IPS-15b (cell line): Measurements from ENCODE around the gene ZNF860.

Experiments used
- H3K27me3 ChIP-seq: one replicate; pipeline ENCODE4 v1.6.1; 2013; ENCODE audit warnings: low read length; ENCODE audit not compliant: control insufficient read depth, insufficient read depth
- H3K36me3 ChIP-seq: one replicate; pipeline ENCODE4 v1.6.1; 2013; ENCODE audit warnings: low read length; ENCODE audit not compliant: control insufficient read depth, insufficient read depth
- H3K4me1 ChIP-seq: one replicate; pipeline ENCODE4 v1.6.1; 2013; ENCODE audit warnings: mild to moderate bottlenecking, low read length; ENCODE audit not compliant: control insufficient read depth, insufficient read depth
- H3K4me3 ChIP-seq: one replicate; pipeline ENCODE4 v1.5.1; 2013; ENCODE audit warnings: low read depth, low read length
- H3K9ac ChIP-seq: one replicate; pipeline ENCODE4 v1.6.1; 2013; ENCODE audit warnings: low read depth, mild to moderate bottlenecking, low read length
- H3K9me3 ChIP-seq: one replicate; pipeline ENCODE4 v1.6.1; 2013; ENCODE audit warnings: mild to moderate bottlenecking, low read length; ENCODE audit not compliant: control insufficient read depth, insufficient read depth

The ZNF860 gene

GRCh38 chr3:31966978-31967591, 14.5 kb upstream of the ZNF860 start:
- Histone ChIP-seq H3K9ac (no peak overlapping the region), H3K4me3 (no peak overlapping the region), H3K36me3 (no peaks in the 10 kb centered on the region), H3K4me1 (peaks cover 15% of the 10 kb centered on the region), H3K27me3 (no peaks in the 10 kb centered on the region), H3K9me3 (no peaks in the 10 kb centered on the region)

- no peaks in the 10 kb centered on the region for H3K36me3 ChIP-seq
- H3K27me3 ChIP-seq, result no peaks in the 10 kb centered on the region
- no peaks in the 10 kb centered on the region for H3K9me3 ChIP-seq
- no peak overlapping the region for H3K4me3 ChIP-seq
- H3K4me1 ChIP-seq, result peaks cover 15% of the 10 kb centered on the region
- no peak overlapping the region for H3K9ac ChIP-seq
These were observed 14.0 kb upstream of the ZNF860 start for GRCh38 chr3:31967592-31967991.

GRCh38 chr3:31968369-31968926, 13.1 kb upstream of the ZNF860 start:
- H3K4me1 ChIP-seq, result peaks cover 15% of the 10 kb centered on the region
- no peak overlapping the region for H3K9ac ChIP-seq
- no peak overlapping the region for H3K4me3 ChIP-seq
- no peaks in the 10 kb centered on the region for H3K36me3 ChIP-seq
- H3K9me3 ChIP-seq, result no peaks in the 10 kb centered on the region
- no peaks in the 10 kb centered on the region for H3K27me3 ChIP-seq

- no peaks in the 10 kb centered on the region for H3K27me3 ChIP-seq
- no peaks in the 10 kb centered on the region for H3K9me3 ChIP-seq
- H3K36me3 ChIP-seq, result no peaks in the 10 kb centered on the region
- H3K9ac ChIP-seq, result no peak overlapping the region
- no peak overlapping the region for H3K4me3 ChIP-seq
- H3K4me1 ChIP-seq, result peaks cover 15% of the 10 kb centered on the region
These were observed 12.6 kb upstream of the ZNF860 start for GRCh38 chr3:31968927-31969418.

- Histone ChIP-seq H3K4me1 (peaks cover 15% of the 10 kb centered on the region), H3K4me3 (no peak overlapping the region), H3K36me3 (no peaks in the 10 kb centered on the region), H3K9me3 (no peaks in the 10 kb centered on the region), H3K9ac (no peak overlapping the region), H3K27me3 (no peaks in the 10 kb centered on the region)
These were observed 9.9 kb upstream of the ZNF860 start for GRCh38 chr3:31971607-31972006.

GRCh38 chr3:31973081-31973480, 8.5 kb upstream of the ZNF860 start:
- Histone ChIP-seq H3K4me1 (peaks cover 15% of the 10 kb centered on the region), H3K9me3 (no peaks in the 10 kb centered on the region), H3K36me3 (no peaks in the 10 kb centered on the region), H3K4me3 (no peak overlapping the region), H3K27me3 (no peaks in the 10 kb centered on the region), H3K9ac (no peak overlapping the region)

- no peaks in the 10 kb centered on the region for H3K9me3 ChIP-seq
- no peaks in the 10 kb centered on the region for H3K36me3 ChIP-seq
- peaks cover 13% of the 10 kb centered on the region for H3K4me1 ChIP-seq
- H3K9ac ChIP-seq, result no peak overlapping the region
- no peaks in the 10 kb centered on the region for H3K27me3 ChIP-seq
- H3K4me3 ChIP-seq, result no peak overlapping the region
These were observed 7.7 kb upstream of the ZNF860 start for GRCh38 chr3:31973837-31974236.

- no peaks in the 10 kb centered on the region for H3K27me3 ChIP-seq
- no peak overlapping the region for H3K9ac ChIP-seq
- H3K36me3 ChIP-seq, result no peaks in the 10 kb centered on the region
- H3K4me3 ChIP-seq, result no peak overlapping the region
- H3K9me3 ChIP-seq, result no peaks in the 10 kb centered on the region
- peaks cover 11% of the 10 kb centered on the region for H3K4me1 ChIP-seq
These were observed 7.1 kb upstream of the ZNF860 start for GRCh38 chr3:31974471-31974870.

- H3K4me3 ChIP-seq, result no peak overlapping the region
- no peaks in the 10 kb centered on the region for H3K36me3 ChIP-seq
- H3K9ac ChIP-seq, result no peak overlapping the region
- peaks cover 11% of the 10 kb centered on the region for H3K4me1 ChIP-seq
- no peaks in the 10 kb centered on the region for H3K9me3 ChIP-seq
- H3K27me3 ChIP-seq, result no peaks in the 10 kb centered on the region
These were observed 6.6 kb upstream of the ZNF860 start for GRCh38 chr3:31974964-31975363.

- Histone ChIP-seq H3K9ac (no peak overlapping the region), H3K27me3 (no peaks in the 10 kb centered on the region), H3K4me3 (no peak overlapping the region), H3K9me3 (no peaks in the 10 kb centered on the region), H3K36me3 (no peaks in the 10 kb centered on the region), H3K4me1 (peaks cover 9% of the 10 kb centered on the region)
These were observed 5.2 kb upstream of the ZNF860 start for GRCh38 chr3:31976302-31976701.

- no peak overlapping the region for H3K4me3 ChIP-seq
- no peak overlapping the region for H3K9ac ChIP-seq
- no peaks in the 10 kb centered on the region for H3K36me3 ChIP-seq
- peaks cover 7% of the 10 kb centered on the region for H3K27me3 ChIP-seq
- H3K9me3 ChIP-seq, result no peaks in the 10 kb centered on the region
- peaks cover 17% of the 10 kb centered on the region for H3K4me1 ChIP-seq
These were observed 3.8 kb upstream of the ZNF860 start for GRCh38 chr3:31977736-31978135.

GRCh38 chr3:31978553-31978952, 3.0 kb upstream of the ZNF860 start:
- H3K4me1 ChIP-seq, result peaks cover 17% of the 10 kb centered on the region
- H3K36me3 ChIP-seq, result no peaks in the 10 kb centered on the region
- H3K27me3 ChIP-seq, result peaks cover 7% of the 10 kb centered on the region
- no peak overlapping the region for H3K9ac ChIP-seq
- H3K4me3 ChIP-seq, result no peak overlapping the region
- no peaks in the 10 kb centered on the region for H3K9me3 ChIP-seq
